ENCODE measurements around the gene DFFB. TPM values are rescaled to one million over a fixed set of nuclear protein-coding genes. Genes with fewer than 3 reads are reported as not detected.
"Not testable (repeated sequence)": the region's sequence is repeated elsewhere in the genome, so short reads cannot be mapped to it uniquely, and the experiment has no call there.

The DFFB gene
- total and polyA plus RNA-seq, 10 donors, result 6.3 to 13.8 (median 10.3) TPM

DNA sequence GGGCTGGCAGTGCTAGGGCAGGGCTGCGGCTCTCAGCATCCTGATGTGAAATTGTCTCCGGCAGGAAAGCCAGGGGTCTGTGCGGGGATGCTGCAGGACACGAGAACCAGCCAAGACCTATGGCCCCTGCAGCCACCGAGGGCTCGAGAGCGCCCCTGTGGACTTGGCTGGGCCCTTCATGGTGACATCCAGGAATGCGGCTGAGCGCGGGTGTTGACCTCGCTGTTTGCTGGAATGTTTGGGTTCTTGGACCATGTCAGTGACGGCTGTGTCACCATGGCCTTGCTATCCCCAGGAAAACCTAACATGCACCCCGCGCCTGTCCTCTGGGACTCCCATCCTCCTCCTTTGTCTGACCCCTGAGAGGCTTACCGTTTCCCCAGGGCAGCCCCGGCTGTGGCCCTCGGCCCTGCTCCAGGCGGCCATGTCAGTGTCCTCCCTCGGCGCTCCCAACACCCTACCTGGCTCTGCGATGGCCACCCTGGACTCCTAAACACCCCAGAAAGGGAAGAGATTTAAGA lies 57.1 kb downstream of the DFFB start:
- Histone ChIP-seq H3K4me1 (peaks cover 0 to 21% (median 13%) of the 10 kb centered on the region in 6 donors), H3K27me3 (replicated peaks in 1 of 7) (peaks cover 0 to 27% (median 4%) of the 10 kb centered on the region in 7 donors), H3K4me3 (no peak overlapping the region), H3K36me3 (no peaks in the 10 kb centered on the region), H3K27ac (no peak overlapping the region), H3K9me3 (no peaks in the 10 kb centered on the region)
- intact Hi-C loops (cut with DNase I; ENCODE audit: low total_unique reads), result loop anchor here (5.0 kb wide), 1 partner anchor 1833 kb away; no protein-coding TSS in a partner anchor
- TF ChIP-seq, protein P1, sequence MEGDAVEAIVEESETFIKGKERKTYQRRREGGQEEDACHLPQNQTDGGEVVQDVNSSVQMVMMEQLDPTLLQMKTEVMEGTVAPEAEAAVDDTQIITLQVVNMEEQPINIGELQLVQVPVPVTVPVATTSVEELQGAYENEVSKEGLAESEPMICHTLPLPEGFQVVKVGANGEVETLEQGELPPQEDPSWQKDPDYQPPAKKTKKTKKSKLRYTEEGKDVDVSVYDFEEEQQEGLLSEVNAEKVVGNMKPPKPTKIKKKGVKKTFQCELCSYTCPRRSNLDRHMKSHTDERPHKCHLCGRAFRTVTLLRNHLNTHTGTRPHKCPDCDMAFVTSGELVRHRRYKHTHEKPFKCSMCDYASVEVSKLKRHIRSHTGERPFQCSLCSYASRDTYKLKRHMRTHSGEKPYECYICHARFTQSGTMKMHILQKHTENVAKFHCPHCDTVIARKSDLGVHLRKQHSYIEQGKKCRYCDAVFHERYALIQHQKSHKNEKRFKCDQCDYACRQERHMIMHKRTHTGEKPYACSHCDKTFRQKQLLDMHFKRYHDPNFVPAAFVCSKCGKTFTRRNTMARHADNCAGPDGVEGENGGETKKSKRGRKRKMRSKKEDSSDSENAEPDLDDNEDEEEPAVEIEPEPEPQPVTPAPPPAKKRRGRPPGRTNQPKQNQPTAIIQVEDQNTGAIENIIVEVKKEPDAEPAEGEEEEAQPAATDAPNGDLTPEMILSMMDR (IDR thresholded peaks at IDR 0.05 in 8 of 11, conservative IDR thresholded peaks at IDR 0.05 in 3 of 11), result no peak
- TF ChIP-seq POLR2AphosphoS5 (IDR thresholded peaks at IDR 0.05), result no peak
- no peak for TF ChIP-seq POLR2A (IDR thresholded peaks at IDR 0.05)
- WGBS, 5 donors, result 82 to 96% (median 93%) methylated on average over 16 to 21 of the region's 21 CpGs
- peak; percentile 73 for DNase-seq

GRCh38 chr1:3914911-3915310 lies 57.6 kb downstream of the DFFB start:
- intact Hi-C loops (cut with DNase I; ENCODE audit: low total_unique reads), result loop anchor here (5.0 kb wide), 1 partner anchor 1832 kb away; no protein-coding TSS in a partner anchor
- TF ChIP-seq POLR2AphosphoS5 (IDR thresholded peaks at IDR 0.05) (no peak), POLR2A (IDR thresholded peaks at IDR 0.05) (no peak)
- TF ChIP-seq, protein P1 (IDR thresholded peaks at IDR 0.05 in 8 of 11, conservative IDR thresholded peaks at IDR 0.05 in 3 of 11), result no peak
- no peak overlapping the region for H3K4me3 ChIP-seq
- no peak overlapping the region for H3K27ac ChIP-seq
- WGBS, 5 donors, result 84 to 90% (median 87%) methylated on average over 13 to 14 of the region's 14 CpGs
- H3K4me1 ChIP-seq, result peaks cover 0 to 16% (median 13%) of the 10 kb centered on the region in 6 donors
- DNase-seq, result no peak
- no peaks in the 10 kb centered on the region for H3K36me3 ChIP-seq
- H3K27me3 ChIP-seq (replicated peaks in 1 of 7), result peaks cover 0 to 31% (median 4%) of the 10 kb centered on the region in 7 donors
- no peaks in the 10 kb centered on the region for H3K9me3 ChIP-seq

DNA sequence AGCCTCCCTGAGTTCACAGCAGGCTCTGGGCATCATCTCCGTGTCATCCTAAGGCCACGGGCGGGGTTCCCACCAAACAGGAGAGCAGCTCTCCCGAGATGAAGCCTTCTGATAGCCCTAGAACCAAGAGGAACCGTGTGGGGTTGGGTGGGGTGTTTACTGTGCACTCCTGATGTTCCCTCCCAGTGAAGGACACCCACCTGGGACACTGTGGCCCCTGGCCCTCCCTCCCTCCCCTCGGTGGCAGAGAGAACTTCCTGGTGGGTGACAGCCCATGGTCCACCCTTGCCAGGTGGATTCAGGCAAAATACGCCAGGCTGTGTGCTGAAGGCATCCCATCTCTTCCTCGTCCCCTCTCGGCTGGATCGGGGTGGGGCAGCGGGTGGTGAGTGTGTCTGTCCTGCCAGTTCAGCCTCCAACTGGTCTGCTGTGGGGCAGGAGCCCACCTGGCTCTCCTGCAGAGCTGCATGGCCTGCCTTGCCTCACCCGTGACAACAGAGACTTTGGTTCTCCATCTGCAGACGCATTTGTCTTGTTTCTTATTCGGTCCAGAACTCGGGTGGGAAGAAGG lies 58.4 kb downstream of the DFFB start:
- peaks cover 0 to 9% (median 6%) of the 10 kb centered on the region in 6 donors for H3K4me1 ChIP-seq
- H3K4me3 ChIP-seq, result no peak overlapping the region
- intact Hi-C loops (cut with DNase I; ENCODE audit: low total_unique reads), result no loop called here
- WGBS, 5 donors, result 70 to 87% (median 85%) methylated on average over 10 to 15 of the region's 15 CpGs
- H3K27ac ChIP-seq, result no peak overlapping the region
- TF ChIP-seq POLR2A (IDR thresholded peaks at IDR 0.05) (no peak), POLR2AphosphoS5 (IDR thresholded peaks at IDR 0.05) (no peak)
- TF ChIP-seq, protein P1 (IDR thresholded peaks at IDR 0.05 in 8 of 11, conservative IDR thresholded peaks at IDR 0.05 in 3 of 11), result no peak
- no peaks in the 10 kb centered on the region for H3K9me3 ChIP-seq
- no peaks in the 10 kb centered on the region for H3K36me3 ChIP-seq
- peak; percentile 63 for DNase-seq
- H3K27me3 ChIP-seq (replicated peaks in 1 of 7), result peaks cover 0 to 23% (median 4%) of the 10 kb centered on the region in 7 donors

DNA sequence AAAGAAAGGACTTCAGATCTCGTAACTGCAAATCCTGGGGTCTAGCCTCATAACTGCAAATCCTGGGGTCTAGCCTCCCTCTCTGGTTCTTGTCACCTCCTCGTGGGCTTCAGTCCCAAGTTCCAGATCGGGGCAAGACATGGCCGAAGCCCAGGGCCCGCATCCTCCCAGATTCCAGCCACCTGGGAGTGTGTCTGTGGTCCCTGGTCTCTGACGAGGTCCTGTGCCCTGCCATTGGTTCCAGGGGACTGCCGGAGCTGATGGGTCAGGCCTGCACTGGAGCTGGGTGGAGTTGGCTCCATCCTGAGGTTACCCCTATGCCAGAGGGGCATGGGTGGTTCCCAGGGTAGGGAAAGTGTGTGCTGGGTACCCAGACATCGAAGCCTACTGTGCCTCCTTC lies 60.5 kb downstream of the DFFB start:
- peak; percentile 68 for DNase-seq
- H3K27me3 ChIP-seq (replicated peaks in 1 of 7), result peaks cover 0 to 16% (median 0%) of the 10 kb centered on the region in 7 donors

GRCh38 chr1:3918359-3918758 lies 61.1 kb downstream of the DFFB start:
- 77 to 87% (median 83%) methylated on average over 6 of the region's 6 CpGs for WGBS, 5 donors
- not testable (repeated sequence) for DNase-seq

More for the DNA sequence above, 60.5 kb downstream of the DFFB start:
- H3K4me3 ChIP-seq, result no peak overlapping the region
- 70 to 90% (median 81%) methylated on average over 7 to 8 of the region's 8 CpGs for WGBS, 5 donors
- intact Hi-C loops (cut with DNase I; ENCODE audit: low total_unique reads), result no loop called here
- H3K27ac ChIP-seq, result no peak overlapping the region
- no peaks in the 10 kb centered on the region for H3K9me3 ChIP-seq
- no peaks in the 10 kb centered on the region for H3K36me3 ChIP-seq
- no peak for TF ChIP-seq POLR2AphosphoS5 (IDR thresholded peaks at IDR 0.05)
- no peaks in the 10 kb centered on the region for H3K4me1 ChIP-seq

More at GRCh38 chr1:3918359-3918758, 61.1 kb downstream of the DFFB start:
- H3K4me1 ChIP-seq; intact Hi-C loops (cut with DNase I; ENCODE audit: low total_unique reads); H3K36me3 ChIP-seq; H3K9me3 ChIP-seq; H3K4me3 ChIP-seq; H3K27ac ChIP-seq: not testable (repeated sequence)
- H3K27me3 ChIP-seq (replicated peaks in 1 of 7), result peaks cover 0 to 18% (median 0%) of the 10 kb centered on the region in 7 donors
